GM06990 (cell line): Measurements from ENCODE around the gene CSNK1G2.
A peak's percentile ranks its signal among the peaks of the same experiment; 100 is the strongest.

Experiments used
- DNase-seq: peaks from one replicate; pipeline ENCODE4 v3.0.0-alpha.2; 2011; ENCODE audit not compliant: insufficient read length; ENCODE audit errors: extremely low read depth
- H3K27me3 ChIP-seq: replicated peaks from 2 replicates; pipeline ENCODE4 v1.6.0; 2011; ENCODE audit warnings: low read length; ENCODE audit not compliant: control insufficient read depth, insufficient read depth
- H3K36me3 ChIP-seq: 2 replicates; pipeline ENCODE4 v1.5.1; 2011; ENCODE audit warnings: low read length; ENCODE audit not compliant: control insufficient read depth, insufficient read depth
- H3K4me3 ChIP-seq: replicated peaks from 2 replicates; pipeline ENCODE4 v1.5.1; 2011; ENCODE audit warnings: low read depth, mild to moderate bottlenecking, control low read depth, low read length
- CTCF ChIP-seq: IDR thresholded peaks from 2 replicates; pipeline ENCODE4 v1.5.1; 2011; ENCODE audit warnings: low read length, control low read depth, mild to moderate bottlenecking, inconsistent platforms; ENCODE audit not compliant: insufficient read depth, poor library complexity, severe bottlenecking

Gene CSNK1G2

GRCh38 chr19:1998712-1999708 lies 58.0 kb downstream of the CSNK1G2 start:
- Histone ChIP-seq H3K36me3 (peaks cover 3% of the 10 kb centered on the region), H3K4me3 (no peak overlapping the region), H3K27me3 (no peaks in the 10 kb centered on the region)
- no peak for TF ChIP-seq CTCF
- DNase-seq, result peak; percentile 29

- H3K4me3 ChIP-seq, result no peak overlapping the region
- peak; percentile 52 for DNase-seq
- no peak for TF ChIP-seq CTCF
Observed at GRCh38 chr19:1999856-2000515, 59.0 kb downstream of the CSNK1G2 start.

GRCh38 chr19:2003874-2004273 lies 62.9 kb downstream of the CSNK1G2 start:
- TF ChIP-seq CTCF, result no peak
- Histone ChIP-seq H3K4me3 (no peak overlapping the region), H3K36me3 (no peaks in the 10 kb centered on the region; the same call in 1 of the 2 replicates), H3K27me3 (no peaks in the 10 kb centered on the region)
- DNase-seq, result no peak

More at GRCh38 chr19:1999856-2000515, 59.0 kb downstream of the CSNK1G2 start:
- no peaks in the 10 kb centered on the region for H3K27me3 ChIP-seq
- H3K36me3 ChIP-seq, result peaks cover 3% of the 10 kb centered on the region

- no peaks in the 10 kb centered on the region; the same call in 1 of the 2 replicates for H3K36me3 ChIP-seq
- H3K4me3 ChIP-seq, result no peak overlapping the region
- TF ChIP-seq CTCF, result no peak
- H3K27me3 ChIP-seq, result no peaks in the 10 kb centered on the region
- DNase-seq, result no peak
Observed at GRCh38 chr19:2010135-2010668, 69.2 kb downstream of the CSNK1G2 start.

- TF ChIP-seq CTCF, result no peak
- Histone ChIP-seq H3K4me3 (no peak overlapping the region), H3K36me3 (no peaks in the 10 kb centered on the region; the same call in 1 of the 2 replicates), H3K27me3 (no peaks in the 10 kb centered on the region)
- no peak for DNase-seq
Observed at GRCh38 chr19:2011169-2011568, 70.2 kb downstream of the CSNK1G2 start.
